HepG2 (cell line): ENCODE results near the gene USP36. TPM values are rescaled to one million over a fixed set of nuclear protein-coding genes. Genes with fewer than 3 reads are reported as not detected.

Experiments
- ARNT ChIP-seq: fragments of 450-650 bp; IDR thresholded peaks from 2 replicates; pipeline ENCODE4 v1.6.1; 2017
- FOSL1 ChIP-seq: sonication (generic); formaldehyde crosslinking; IDR thresholded peaks from 2 replicates; pipeline ENCODE4 v1.9.0; 2021; ENCODE audit warnings: missing genetic modification reagents, borderline replicate concordance
- HNF4G ChIP-seq, 2 experiments: sonication (generic) in 1 of 2; formaldehyde crosslinking in 1 of 2; IDR thresholded peaks; 2 replicates each; pipeline versions ENCODE4 v1.4.0 to v1.6.1; 2011 to 2020; ENCODE audit warnings: borderline replicate concordance in 2 of 2, low read depth in 2 of 2, mild to moderate bottlenecking in 2 of 2, low read length in 1 of 2, missing genetic modification reagents in 1 of 2, moderate library complexity in 1 of 2
- IKZF1 ChIP-seq: fragments of 450-650 bp; IDR thresholded peaks from 2 replicates; pipeline ENCODE4 v1.7.1; 2016
- ISX ChIP-seq: sonication (generic); formaldehyde crosslinking; conservative IDR thresholded peaks from 2 replicates; pipeline ENCODE4 v1.5.0; 2020; ENCODE audit warnings: missing genetic modification reagents
- KDM2A ChIP-seq: sonication (generic); formaldehyde crosslinking; IDR thresholded peaks from 2 replicates; pipeline ENCODE4 v1.4.0; 2020; ENCODE audit warnings: low read depth, missing genetic modification reagents, borderline replicate concordance
- NR2F1 ChIP-seq, 2 experiments: fragments of 450-650 bp in 1 of 2; formaldehyde crosslinking in 1 of 2; IDR thresholded peaks; 2 replicates each; pipeline versions ENCODE4 v1.5.0 to v1.6.1; 2016 to 2020; ENCODE audit warnings: mild to moderate bottlenecking in 1 of 2, missing compliant biosample characterization in 1 of 2, missing genetic modification reagents in 1 of 2, moderate library complexity in 1 of 2
- SNAPC2 ChIP-seq: sonication (generic); formaldehyde crosslinking; IDR thresholded peaks from 2 replicates; pipeline ENCODE4 v1.8.1; 2022; ENCODE audit warnings: mild to moderate bottlenecking, missing genetic modification reagents
- SSRP1 ChIP-seq: IDR thresholded peaks from 2 replicates; pipeline ENCODE4 v1.6.1; 2016; ENCODE audit warnings: control low read depth
- YEATS4 ChIP-seq: sonication (generic); formaldehyde crosslinking; IDR thresholded peaks from 2 replicates; pipeline ENCODE4 v1.4.0; 2020; ENCODE audit warnings: missing genetic modification reagents, borderline replicate concordance
- ZMYM3 ChIP-seq: sonication (generic); formaldehyde crosslinking; IDR thresholded peaks from 2 replicates; pipeline ENCODE4 v1.5.1; 2020; ENCODE audit warnings: mild to moderate bottlenecking, missing genetic modification reagents
- ZNF256 ChIP-seq: sonication (generic); formaldehyde crosslinking; conservative IDR thresholded peaks from 2 replicates; pipeline ENCODE4 v1.4.0; 2020; ENCODE audit warnings: missing genetic modification reagents
- ZNF747 ChIP-seq: sonication (generic); formaldehyde crosslinking; IDR thresholded peaks from 2 replicates; pipeline ENCODE4 v1.8.1; 2023; ENCODE audit warnings: missing genetic modification reagents, mild to moderate bottlenecking, borderline replicate concordance
- ZNF768 ChIP-seq: sonication (generic); formaldehyde crosslinking; IDR thresholded peaks from 2 replicates; pipeline ENCODE4 v1.4.0; 2020; ENCODE audit warnings: missing genetic modification reagents
- polyA plus RNA-seq, 8 experiments: library from polyadenylated mRNA; depleted of rRNA in 3 of 8; stranded (reverse) in 7 of 8; unstranded in 1 of 8; fragments of >200 nt; fragmentation: Illumina TruSeq in 4 of 8; extraction: Trizol in 4 of 8; gene quantifications; 2 replicates each; pipeline versions ENCODE4 v1.2.1 to v1.2.3, GENCODE V29; 2011 to 2016; ENCODE audit warnings: low read depth in 4 of 8, missing spikeins in 1 of 8, mixed read lengths in 1 of 8; ENCODE audit not compliant: insufficient read depth in 1 of 8
- total RNA-seq, 5 experiments: library from RNA; depleted of rRNA; stranded (reverse); fragments of >200 nt; fragmentation: Illumina TruSeq; extraction: Trizol; gene quantifications; 2 replicates each; pipeline ENCODE4 v1.2.3, GENCODE V29; 2016; ENCODE audit warnings: low read depth in 1 of 5
- TF ChIP-seq, protein P1 (sequence below): sonication (generic); formaldehyde crosslinking; IDR thresholded peaks from 2 replicates; pipeline ENCODE4 v1.5.1; 2020; ENCODE audit warnings: mild to moderate bottlenecking, missing genetic modification reagents, moderate library complexity
- TF ChIP-seq, protein P2 (sequence below): IDR thresholded peaks from 2 replicates; pipeline ENCODE4 v1.6.1; 2016; ENCODE audit warnings: mild to moderate bottlenecking
- TF ChIP-seq, protein P3 (sequence below): sonication (generic); formaldehyde crosslinking; IDR thresholded peaks from 2 replicates; pipeline ENCODE4 v1.9.0; 2021; ENCODE audit warnings: missing genetic modification reagents, borderline replicate concordance
- TF ChIP-seq, protein P4 (sequence below): sonication (generic); formaldehyde crosslinking; IDR thresholded peaks from 2 replicates; pipeline ENCODE4 v1.4.0; 2020; ENCODE audit warnings: low read depth, mild to moderate bottlenecking, missing genetic modification reagents
- TF ChIP-seq, protein P5 (sequence below): sonication (generic); formaldehyde crosslinking; IDR thresholded peaks from 2 replicates; pipeline ENCODE4 v1.5.0; 2020; ENCODE audit warnings: missing genetic modification reagents

USP36 gene
- total and polyA plus RNA-seq, 2 of the 13 experiments (the other 11 are each of a cell fraction or from before 2014, with no cell fraction given): 29.6 to 45.9 TPM

DNA sequence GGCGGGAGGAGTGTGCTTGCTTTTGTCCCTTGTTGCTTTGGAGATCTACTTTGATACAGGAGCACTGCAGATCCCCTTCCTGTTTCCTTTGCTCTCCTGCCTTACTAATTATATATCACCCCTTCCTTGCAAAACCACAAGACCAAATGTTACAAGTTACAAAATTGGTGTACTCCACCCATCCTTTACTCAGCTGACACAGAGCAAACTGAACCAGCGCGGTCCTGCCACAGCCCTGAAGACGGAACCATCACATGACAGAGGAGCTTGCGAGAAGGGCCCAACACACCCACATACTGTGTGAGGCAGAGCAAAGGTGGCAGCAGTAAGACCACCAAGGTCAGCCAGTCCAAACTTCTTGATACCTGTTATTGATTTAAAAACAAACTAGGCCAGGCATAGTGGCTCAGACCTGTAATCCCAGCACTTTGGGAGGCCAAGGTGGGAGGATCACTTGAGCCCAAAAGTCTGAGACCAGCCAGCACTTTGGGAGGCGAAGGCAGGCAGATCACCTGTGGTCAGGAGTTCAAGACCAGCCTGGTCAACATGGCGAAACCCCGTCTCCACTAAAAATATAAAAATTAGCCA lies 91.8 kb downstream of the USP36 start (continued):
- TF ChIP-seq, protein P1, sequence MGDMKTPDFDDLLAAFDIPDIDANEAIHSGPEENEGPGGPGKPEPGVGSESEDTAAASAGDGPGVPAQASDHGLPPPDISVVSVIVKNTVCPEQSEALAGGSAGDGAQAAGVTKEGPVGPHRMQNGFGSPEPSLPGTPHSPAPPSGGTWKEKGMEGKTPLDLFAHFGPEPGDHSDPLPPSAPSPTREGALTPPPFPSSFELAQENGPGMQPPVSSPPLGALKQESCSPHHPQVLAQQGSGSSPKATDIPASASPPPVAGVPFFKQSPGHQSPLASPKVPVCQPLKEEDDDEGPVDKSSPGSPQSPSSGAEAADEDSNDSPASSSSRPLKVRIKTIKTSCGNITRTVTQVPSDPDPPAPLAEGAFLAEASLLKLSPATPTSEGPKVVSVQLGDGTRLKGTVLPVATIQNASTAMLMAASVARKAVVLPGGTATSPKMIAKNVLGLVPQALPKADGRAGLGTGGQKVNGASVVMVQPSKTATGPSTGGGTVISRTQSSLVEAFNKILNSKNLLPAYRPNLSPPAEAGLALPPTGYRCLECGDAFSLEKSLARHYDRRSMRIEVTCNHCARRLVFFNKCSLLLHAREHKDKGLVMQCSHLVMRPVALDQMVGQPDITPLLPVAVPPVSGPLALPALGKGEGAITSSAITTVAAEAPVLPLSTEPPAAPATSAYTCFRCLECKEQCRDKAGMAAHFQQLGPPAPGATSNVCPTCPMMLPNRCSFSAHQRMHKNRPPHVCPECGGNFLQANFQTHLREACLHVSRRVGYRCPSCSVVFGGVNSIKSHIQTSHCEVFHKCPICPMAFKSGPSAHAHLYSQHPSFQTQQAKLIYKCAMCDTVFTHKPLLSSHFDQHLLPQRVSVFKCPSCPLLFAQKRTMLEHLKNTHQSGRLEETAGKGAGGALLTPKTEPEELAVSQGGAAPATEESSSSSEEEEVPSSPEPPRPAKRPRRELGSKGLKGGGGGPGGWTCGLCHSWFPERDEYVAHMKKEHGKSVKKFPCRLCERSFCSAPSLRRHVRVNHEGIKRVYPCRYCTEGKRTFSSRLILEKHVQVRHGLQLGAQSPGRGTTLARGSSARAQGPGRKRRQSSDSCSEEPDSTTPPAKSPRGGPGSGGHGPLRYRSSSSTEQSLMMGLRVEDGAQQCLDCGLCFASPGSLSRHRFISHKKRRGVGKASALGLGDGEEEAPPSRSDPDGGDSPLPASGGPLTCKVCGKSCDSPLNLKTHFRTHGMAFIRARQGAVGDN (CRISPR knock-in tag): peak; percentile 74
- TF ChIP-seq, protein P2, sequence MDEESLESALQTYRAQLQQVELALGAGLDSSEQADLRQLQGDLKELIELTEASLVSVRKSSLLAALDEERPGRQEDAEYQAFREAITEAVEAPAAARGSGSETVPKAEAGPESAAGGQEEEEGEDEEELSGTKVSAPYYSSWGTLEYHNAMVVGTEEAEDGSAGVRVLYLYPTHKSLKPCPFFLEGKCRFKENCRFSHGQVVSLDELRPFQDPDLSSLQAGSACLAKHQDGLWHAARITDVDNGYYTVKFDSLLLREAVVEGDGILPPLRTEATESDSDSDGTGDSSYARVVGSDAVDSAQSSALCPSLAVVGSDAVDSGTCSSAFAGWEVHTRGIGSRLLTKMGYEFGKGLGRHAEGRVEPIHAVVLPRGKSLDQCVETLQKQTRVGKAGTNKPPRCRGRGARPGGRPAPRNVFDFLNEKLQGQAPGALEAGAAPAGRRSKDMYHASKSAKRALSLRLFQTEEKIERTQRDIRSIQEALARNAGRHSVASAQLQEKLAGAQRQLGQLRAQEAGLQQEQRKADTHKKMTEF (CRISPR knock-in tag): peak; percentile 60; the same call in 1 of the 2 replicates
- 0 out of 2 replicates have a peak, but pooled peaks have one; percentile 17 for TF ChIP-seq ZNF747 (CRISPR knock-in tag)
- TF ChIP-seq SNAPC2 (CRISPR knock-in tag): no peak
- no peak for TF ChIP-seq SSRP1 (CRISPR knock-in tag)
- peak; percentile 67 for TF ChIP-seq HNF4G (IDR thresholded peaks at IDR 0.05; ENCODE audit: borderline replicate concordance, low read depth, low read length)
- peak; percentile 76 for TF ChIP-seq HNF4G (CRISPR knock-in tag; IDR thresholded peaks at IDR 0.05; ENCODE audit: borderline replicate concordance, low read depth)
- TF ChIP-seq ZMYM3 (CRISPR knock-in tag): peak; percentile 96
- peak; percentile 43 to 72; a peak in 3 of 4 replicates for TF ChIP-seq NR2F1 (CRISPR knock-in tag; IDR thresholded peaks at IDR 0.05)
- TF ChIP-seq, protein P3, sequence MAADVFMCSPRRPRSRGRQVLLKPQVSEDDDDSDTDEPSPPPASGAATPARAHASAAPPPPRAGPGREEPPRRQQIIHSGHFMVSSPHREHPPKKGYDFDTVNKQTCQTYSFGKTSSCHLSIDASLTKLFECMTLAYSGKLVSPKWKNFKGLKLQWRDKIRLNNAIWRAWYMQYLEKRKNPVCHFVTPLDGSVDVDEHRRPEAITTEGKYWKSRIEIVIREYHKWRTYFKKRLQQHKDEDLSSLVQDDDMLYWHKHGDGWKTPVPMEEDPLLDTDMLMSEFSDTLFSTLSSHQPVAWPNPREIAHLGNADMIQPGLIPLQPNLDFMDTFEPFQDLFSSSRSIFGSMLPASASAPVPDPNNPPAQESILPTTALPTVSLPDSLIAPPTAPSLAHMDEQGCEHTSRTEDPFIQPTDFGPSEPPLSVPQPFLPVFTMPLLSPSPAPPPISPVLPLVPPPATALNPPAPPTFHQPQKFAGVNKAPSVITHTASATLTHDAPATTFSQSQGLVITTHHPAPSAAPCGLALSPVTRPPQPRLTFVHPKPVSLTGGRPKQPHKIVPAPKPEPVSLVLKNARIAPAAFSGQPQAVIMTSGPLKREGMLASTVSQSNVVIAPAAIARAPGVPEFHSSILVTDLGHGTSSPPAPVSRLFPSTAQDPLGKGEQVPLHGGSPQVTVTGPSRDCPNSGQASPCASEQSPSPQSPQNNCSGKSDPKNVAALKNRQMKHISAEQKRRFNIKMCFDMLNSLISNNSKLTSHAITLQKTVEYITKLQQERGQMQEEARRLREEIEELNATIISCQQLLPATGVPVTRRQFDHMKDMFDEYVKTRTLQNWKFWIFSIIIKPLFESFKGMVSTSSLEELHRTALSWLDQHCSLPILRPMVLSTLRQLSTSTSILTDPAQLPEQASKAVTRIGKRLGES: no peak
- no peak for TF ChIP-seq ARNT
- no peak for TF ChIP-seq ZNF256 (CRISPR knock-in tag)
- TF ChIP-seq ISX (CRISPR knock-in tag): no peak
- no peak; the same call in 1 of the 2 replicates for TF ChIP-seq YEATS4 (CRISPR knock-in tag)
- TF ChIP-seq IKZF1: no peak
- no peak for TF ChIP-seq FOSL1 (CRISPR knock-in tag)
- TF ChIP-seq, protein P4, sequence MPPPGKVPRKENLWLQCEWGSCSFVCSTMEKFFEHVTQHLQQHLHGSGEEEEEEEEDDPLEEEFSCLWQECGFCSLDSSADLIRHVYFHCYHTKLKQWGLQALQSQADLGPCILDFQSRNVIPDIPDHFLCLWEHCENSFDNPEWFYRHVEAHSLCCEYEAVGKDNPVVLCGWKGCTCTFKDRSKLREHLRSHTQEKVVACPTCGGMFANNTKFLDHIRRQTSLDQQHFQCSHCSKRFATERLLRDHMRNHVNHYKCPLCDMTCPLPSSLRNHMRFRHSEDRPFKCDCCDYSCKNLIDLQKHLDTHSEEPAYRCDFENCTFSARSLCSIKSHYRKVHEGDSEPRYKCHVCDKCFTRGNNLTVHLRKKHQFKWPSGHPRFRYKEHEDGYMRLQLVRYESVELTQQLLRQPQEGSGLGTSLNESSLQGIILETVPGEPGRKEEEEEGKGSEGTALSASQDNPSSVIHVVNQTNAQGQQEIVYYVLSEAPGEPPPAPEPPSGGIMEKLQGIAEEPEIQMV (CRISPR knock-in tag): no peak; the same call in 1 of the 2 replicates
- TF ChIP-seq, protein P5, sequence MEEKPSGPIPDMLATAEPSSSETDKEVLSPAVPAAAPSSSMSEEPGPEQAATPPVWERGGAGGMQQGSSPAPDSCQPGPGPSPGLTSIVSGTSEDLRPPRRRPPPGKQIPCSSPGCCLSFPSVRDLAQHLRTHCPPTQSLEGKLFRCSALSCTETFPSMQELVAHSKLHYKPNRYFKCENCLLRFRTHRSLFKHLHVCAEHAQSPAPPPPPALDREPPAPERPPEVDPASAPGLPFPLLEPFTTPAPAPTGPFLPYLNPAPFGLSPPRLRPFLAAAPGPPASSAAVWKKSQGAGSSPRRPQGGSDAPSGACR: 0 out of 2 replicates have a peak, but pooled peaks have one; percentile 75
- TF ChIP-seq ZNF768 (CRISPR knock-in tag): no peak
- TF ChIP-seq KDM2A (CRISPR knock-in tag): no peak; the same call in 1 of the 2 replicates
